ENCODE results near the gene NDEL1.

GRCh38 chr17:8473451-8474192, 37.9 kb downstream of the NDEL1 start:
- no peak for TF ChIP-seq ZNF274 (IDR thresholded peaks at IDR 0.05; ENCODE audit: low read depth, low read length)
- no peak for TF ChIP-seq YY1 (IDR thresholded peaks at IDR 0.05; ENCODE audit: insufficient read depth, insufficient read length)
- TF ChIP-seq SUZ12 (IDR thresholded peaks at IDR 0.05; ENCODE audit: extremely low read depth, insufficient read depth, insufficient read length) = no peak

Data from NT2/D1 (cell line).